Activated naive CD4-positive, alpha-beta T cell treated with anti-CD3 and anti-CD28 coated beads, Interleukin-2, amount 10 ng/mL, durations not matched to agents 7 days and 5 days (primary cell): ENCODE measurements around the gene GNA15.
"Not testable (repeated sequence)": the region's sequence is repeated elsewhere in the genome, so short reads cannot be mapped to it uniquely, and the experiment has no call there.

ENCODE experiments used
- CTCF ChIA-PET: fragments of 350-600 bp; sonication (Branson Sonifier 250); formaldehyde crosslinking; loops from one replicate; lab custom pipeline; 2021; ENCODE audit warnings: antibody characterized with exemption; lab: Charles Lee
- DNase-seq: peaks from one replicate; pipeline ENCODE4 v3.0.0-alpha.2; 2020
- H3K27ac Mint-ChIP-seq: one replicate; pipeline ENCODE4 v1.8.0; 2021; ENCODE audit warnings: mild to moderate bottlenecking, moderate library complexity, mixed read lengths
- H3K27me3 Mint-ChIP-seq: one replicate; pipeline ENCODE4 v1.8.0; 2021; ENCODE audit warnings: mild to moderate bottlenecking, mixed read lengths
- H3K36me3 Mint-ChIP-seq: one replicate; pipeline ENCODE4 v1.8.0; 2021; ENCODE audit warnings: mixed read lengths
- H3K4me1 Mint-ChIP-seq: one replicate; pipeline ENCODE4 v1.8.0; 2021; ENCODE audit warnings: mixed read lengths
- H3K4me3 Mint-ChIP-seq: one replicate; pipeline ENCODE4 v1.8.0; 2021; ENCODE audit warnings: mild to moderate bottlenecking, moderate library complexity, mixed read lengths
- H3K9me3 Mint-ChIP-seq: one replicate; pipeline ENCODE4 v1.8.0; 2021; ENCODE audit warnings: mixed read lengths

GNA15 gene

DNA sequence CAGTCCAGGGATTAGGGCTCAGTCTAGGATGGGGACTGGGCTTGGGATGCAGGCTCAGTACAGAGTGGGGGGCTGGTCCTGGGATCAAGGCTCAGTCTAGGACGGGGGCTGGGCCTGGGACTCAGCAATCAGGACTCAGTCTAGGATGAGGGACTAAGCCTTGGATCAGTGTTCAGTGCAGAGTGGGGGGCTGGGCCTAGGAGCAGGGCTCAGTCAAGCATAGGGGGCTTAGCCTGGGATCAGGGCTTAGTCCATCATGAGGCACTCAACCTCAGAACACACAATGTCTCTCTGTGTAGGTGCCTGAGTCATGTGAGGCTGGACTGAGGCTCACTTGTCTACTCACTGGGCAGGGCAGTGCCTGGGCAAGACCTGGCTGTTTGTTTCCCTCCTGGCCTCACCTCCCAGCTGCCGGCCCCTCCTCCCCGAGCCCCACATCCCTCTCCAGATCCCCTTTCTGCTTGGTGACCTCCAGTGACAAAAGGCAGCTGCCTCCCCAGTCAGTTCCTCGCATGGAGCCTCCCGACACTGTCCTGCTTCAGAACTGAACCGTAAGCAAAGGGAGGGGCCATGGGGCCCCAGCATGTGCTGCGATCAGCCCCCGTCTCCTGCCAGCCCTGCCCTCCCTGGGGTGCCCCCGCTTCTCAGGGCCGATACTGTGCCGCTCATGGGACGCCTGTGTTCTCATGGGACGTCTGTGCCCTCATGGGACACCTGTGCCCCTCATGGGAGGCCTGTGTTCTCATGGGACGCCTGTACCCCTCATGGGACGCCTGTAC is 36.2 kb downstream of the GNA15 start:
- Mint-ChIP-seq H3K27ac (peak overlapping the region; percentile 70), H3K4me3 (no peak overlapping the region)

GRCh38 chr19:3172673-3173000 is 36.8 kb downstream of the GNA15 start:
- DNase-seq, H3K9me3 Mint-ChIP-seq, H3K27me3 Mint-ChIP-seq, H3K4me3 Mint-ChIP-seq, CTCF ChIA-PET: not testable (repeated sequence)
- peak overlapping the region; percentile 70 for H3K27ac Mint-ChIP-seq
- peaks cover 34% of the 10 kb centered on the region for H3K4me1 Mint-ChIP-seq
- H3K36me3 Mint-ChIP-seq, result peaks cover 10% of the 10 kb centered on the region

More for the DNA sequence above, 36.2 kb downstream of the GNA15 start:
- no peak for DNase-seq
- Mint-ChIP-seq H3K9me3 (no peaks in the 10 kb centered on the region), H3K4me1 (peaks cover 31% of the 10 kb centered on the region), H3K27me3 (peaks cover 8% of the 10 kb centered on the region), H3K36me3 (peaks cover 9% of the 10 kb centered on the region)
- CTCF ChIA-PET, result no interaction called here

DNA sequence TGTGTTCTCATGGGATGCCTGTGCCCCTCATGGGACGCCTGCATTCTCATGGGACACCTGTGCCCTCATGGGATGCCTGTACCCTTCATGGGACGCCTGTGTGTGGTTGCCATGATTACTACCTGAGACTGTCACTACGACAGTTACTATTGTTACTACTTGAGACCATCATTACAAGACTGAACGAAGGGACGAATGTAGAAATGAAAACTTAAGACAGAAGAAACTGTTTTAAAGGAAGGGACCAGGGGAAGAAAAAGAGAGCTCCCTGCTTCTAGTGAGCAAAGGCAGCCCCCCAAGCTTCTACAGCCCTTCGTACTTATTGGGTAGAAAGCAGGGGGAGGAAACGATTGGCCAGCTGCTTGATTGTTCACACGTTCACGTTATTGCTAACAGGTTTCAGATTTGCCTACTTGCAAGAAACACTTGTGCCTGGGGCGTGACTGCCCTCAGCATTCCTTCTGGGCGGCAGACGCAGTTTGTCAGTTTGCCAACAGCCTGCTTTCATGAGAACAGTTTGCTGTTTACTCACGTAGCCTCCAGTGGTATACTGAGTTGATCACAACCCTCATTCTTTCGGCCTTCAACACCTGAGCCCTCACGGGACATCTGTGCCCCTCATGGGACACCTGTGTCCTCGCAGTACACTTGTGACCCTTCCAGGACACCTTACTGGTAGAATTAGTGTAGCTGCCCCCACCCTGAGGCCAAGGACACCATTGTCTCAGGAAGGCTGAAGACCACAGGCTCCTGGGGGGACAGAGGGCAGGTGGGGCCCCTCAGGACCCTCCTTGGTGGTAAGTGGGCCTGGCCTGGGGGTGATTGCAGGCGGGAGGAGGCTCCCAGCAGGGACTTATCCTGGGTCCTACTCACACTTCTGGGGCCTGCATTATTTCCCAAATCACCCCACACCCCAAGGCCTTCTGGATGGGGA is 40.2 kb downstream of the GNA15 start:
- H3K36me3 Mint-ChIP-seq, result peaks cover 27% of the 10 kb centered on the region
- H3K4me3 Mint-ChIP-seq, result peak overlapping the region; percentile 13
- H3K27ac Mint-ChIP-seq, result peak overlapping the region; percentile 94
- H3K27me3 Mint-ChIP-seq, result peaks cover 3% of the 10 kb centered on the region
- no peak for DNase-seq
- CTCF ChIA-PET, result interaction anchor here (0.9 kb wide), 1 partner anchor 225 kb away, joined by 3 read pairs; no protein-coding TSS in a partner anchor
- no peaks in the 10 kb centered on the region for H3K9me3 Mint-ChIP-seq
- peaks cover 33% of the 10 kb centered on the region for H3K4me1 Mint-ChIP-seq

DNA sequence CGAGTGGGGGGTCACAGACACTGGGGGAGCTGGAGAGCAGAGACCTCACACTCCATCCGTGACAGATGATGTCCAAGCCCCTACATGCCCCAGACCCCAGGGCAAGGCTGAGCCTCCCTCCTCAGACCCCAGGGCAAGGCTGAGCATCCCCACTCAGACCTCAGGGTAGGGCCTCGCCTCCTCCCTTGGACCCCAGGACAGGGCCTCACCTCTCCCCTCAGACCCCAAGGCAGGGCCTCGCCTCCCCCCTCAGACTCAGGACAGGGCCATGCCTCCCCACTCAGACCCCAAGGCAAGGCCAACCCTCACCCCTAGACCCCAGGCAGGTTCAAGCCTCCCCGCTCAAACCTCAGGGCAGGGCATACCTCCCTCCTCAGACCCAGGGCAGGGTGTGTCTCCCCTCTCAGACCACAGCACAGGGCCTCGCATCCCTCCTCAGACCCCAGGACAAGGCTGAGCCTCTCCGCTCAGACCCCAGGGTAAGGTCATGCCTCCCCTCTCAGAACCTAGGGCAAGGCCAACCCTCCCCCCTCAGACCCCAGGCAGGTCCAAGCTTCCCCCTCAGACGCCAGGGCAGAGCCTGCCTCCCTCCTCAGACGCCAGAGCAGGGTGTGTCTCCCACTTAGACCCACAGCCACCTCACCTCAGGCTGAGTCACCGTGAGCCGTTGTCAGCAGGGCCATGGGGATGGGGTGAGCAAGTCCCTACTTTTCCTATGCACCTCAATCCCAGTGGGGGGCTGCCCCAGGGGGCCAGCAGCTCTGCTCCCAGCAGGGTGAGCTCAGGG is 41.1 kb downstream of the GNA15 start:
- CTCF ChIA-PET, result no interaction called here
- peak; percentile 80 for DNase-seq
- Mint-ChIP-seq H3K27me3 (peaks cover 3% of the 10 kb centered on the region), H3K4me1 (peaks cover 25% of the 10 kb centered on the region), H3K4me3 (peak overlapping the region; percentile 72), H3K9me3 (no peaks in the 10 kb centered on the region), H3K27ac (peak overlapping the region; percentile 94), H3K36me3 (peaks cover 32% of the 10 kb centered on the region)

- H3K9me3 Mint-ChIP-seq, result no peaks in the 10 kb centered on the region
- peak within 1 kb of the TSS; percentile 97 for H3K27ac Mint-ChIP-seq
- peaks cover 38% of the 10 kb centered on the region for H3K36me3 Mint-ChIP-seq
- peak within 1 kb of the TSS; percentile 100 for H3K4me3 Mint-ChIP-seq
- CTCF ChIA-PET, result interaction anchor here (1.7 kb wide), 1 partner anchor 74 kb away, joined by 4 read pairs; no protein-coding TSS in a partner anchor
- H3K27me3 Mint-ChIP-seq, result peaks cover 3% of the 10 kb centered on the region
- DNase-seq, result peak; percentile 86
- peaks cover 29% of the 10 kb centered on the region for H3K4me1 Mint-ChIP-seq
Observed at GRCh38 chr19:3178377-3178972, 42.6 kb downstream of the GNA15 start, which contains the start of gene S1PR4. TSS of gene S1PR4 (plus strand) at chr19:3178769. CDS start at chr19:3178793, 24 bp downstream.

- Mint-ChIP-seq H3K4me3 (peak overlapping the region; percentile 100), H3K4me1 (peaks cover 35% of the 10 kb centered on the region), H3K36me3 (peaks cover 44% of the 10 kb centered on the region), H3K27me3 (peaks cover 3% of the 10 kb centered on the region), H3K9me3 (no peaks in the 10 kb centered on the region), H3K27ac (peak overlapping the region; percentile 97)
- CTCF ChIA-PET, result interaction anchor here (1.7 kb wide), 1 partner anchor 75 kb away, joined by 4 read pairs; no protein-coding TSS in a partner anchor
- peak; percentile 55 for DNase-seq
Observed at GRCh38 chr19:3178973-3179738, 43.3 kb downstream of the GNA15 start.

DNA sequence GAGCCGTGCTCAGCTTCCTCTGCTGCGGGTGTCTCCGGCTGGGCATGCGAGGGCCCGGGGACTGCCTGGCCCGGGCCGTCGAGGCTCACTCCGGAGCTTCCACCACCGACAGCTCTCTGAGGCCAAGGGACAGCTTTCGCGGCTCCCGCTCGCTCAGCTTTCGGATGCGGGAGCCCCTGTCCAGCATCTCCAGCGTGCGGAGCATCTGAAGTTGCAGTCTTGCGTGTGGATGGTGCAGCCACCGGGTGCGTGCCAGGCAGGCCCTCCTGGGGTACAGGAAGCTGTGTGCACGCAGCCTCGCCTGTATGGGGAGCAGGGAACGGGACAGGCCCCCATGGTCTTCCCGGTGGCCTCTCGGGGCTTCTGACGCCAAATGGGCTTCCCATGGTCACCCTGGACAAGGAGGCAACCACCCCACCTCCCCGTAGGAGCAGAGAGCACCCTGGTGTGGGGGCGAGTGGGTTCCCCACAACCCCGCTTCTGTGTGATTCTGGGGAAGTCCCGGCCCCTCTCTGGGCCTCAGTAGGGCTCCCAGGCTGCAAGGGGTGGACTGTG is 44.0 kb downstream of the GNA15 start:
- Mint-ChIP-seq H3K4me3 (peak overlapping the region; percentile 100), H3K27ac (peak overlapping the region; percentile 97), H3K27me3 (peaks cover 3% of the 10 kb centered on the region), H3K36me3 (peaks cover 50% of the 10 kb centered on the region), H3K4me1 (peaks cover 42% of the 10 kb centered on the region), H3K9me3 (no peaks in the 10 kb centered on the region)
- CTCF ChIA-PET, result interaction anchor here (1.7 kb wide), 1 partner anchor 75 kb away, joined by 4 read pairs; no protein-coding TSS in a partner anchor
- peak; percentile 51 for DNase-seq

DNA sequence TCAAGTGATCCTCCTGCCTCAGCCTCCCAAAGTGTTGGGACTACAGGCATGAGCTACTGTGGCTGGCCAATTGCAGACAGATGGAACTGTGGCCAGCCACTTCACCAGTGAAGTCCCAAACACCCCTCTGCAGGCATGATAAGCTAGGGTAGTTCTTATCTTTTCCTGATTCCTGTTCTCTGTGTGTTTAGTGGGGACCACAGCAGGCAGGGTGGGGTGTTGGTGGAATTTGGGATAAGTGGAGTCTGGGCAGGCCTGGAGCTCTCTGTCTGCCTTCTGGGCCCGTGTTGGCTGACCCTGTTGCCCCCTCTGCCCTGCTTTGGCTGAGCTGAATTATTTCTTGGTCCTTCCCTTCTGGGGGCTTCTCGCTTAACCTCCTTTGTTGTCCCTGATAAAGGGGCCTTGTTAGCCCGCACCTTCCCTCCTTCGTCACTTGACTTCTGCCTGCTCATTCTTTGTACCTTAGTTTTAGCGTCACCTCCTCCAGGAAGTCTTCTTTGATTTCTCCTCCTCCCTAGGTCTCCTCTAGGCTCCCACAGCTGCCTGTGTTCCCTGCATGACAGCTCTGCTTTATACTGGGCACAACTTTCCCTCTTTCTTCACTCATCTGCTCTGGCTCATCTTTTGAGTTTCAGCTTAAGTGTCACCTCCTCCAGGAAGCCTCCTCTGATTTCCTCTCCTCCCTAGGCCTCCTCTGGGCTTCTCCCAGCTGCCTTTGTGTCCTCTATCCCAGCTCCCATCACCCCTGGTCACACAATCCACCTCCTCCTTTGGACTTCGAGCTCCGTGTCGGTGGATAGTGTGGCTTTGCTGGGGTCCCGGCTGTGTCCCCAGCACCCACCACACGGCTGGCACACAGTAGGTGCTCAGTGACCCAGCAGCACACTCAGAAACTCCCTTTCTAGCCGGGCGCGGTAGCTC is 48.1 kb downstream of the GNA15 start:
- Mint-ChIP-seq H3K27ac (peak overlapping the region; percentile 95), H3K9me3 (no peaks in the 10 kb centered on the region), H3K36me3 (peaks cover 51% of the 10 kb centered on the region), H3K4me3 (peak overlapping the region; percentile 90), H3K27me3 (peaks cover 4% of the 10 kb centered on the region), H3K4me1 (peaks cover 53% of the 10 kb centered on the region)
- CTCF ChIA-PET, result interaction anchor here (1.3 to 1.5 kb wide), 2 partner anchors 75 to 234 kb away, joined by 3 to 4 read pairs; no protein-coding TSS in a partner anchor
- DNase-seq, result peak; percentile 38

DNA sequence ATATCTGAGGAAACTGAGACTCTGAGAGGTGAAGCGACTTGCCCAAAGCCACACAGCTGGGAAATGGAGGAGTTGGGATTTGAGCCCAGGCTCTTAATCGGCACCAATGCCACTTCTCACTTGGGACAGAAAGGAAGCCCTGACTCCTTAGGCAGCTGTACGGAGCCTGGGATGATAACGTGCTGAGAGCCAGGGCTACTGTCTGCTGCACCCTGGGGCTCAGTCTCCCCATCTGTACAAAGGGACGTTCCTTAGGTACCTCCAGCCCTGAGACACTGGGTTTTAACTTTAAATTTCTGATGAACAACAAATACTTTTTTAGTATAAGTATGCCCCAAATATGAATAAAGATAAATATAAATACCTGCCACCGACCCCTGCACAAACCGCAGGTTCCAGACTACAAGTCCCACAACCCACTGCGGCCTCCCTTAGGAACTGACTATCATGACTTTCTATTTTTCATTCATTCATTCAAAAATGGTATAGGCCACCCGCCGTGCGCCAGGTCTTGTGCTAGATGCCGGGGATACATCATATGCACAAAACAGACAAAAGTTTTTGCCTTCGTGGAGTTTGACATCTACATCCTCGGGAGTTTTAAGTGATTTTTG is 49.1 kb downstream of the GNA15 start:
- Mint-ChIP-seq H3K36me3 (peaks cover 41% of the 10 kb centered on the region), H3K9me3 (no peaks in the 10 kb centered on the region), H3K27me3 (peaks cover 4% of the 10 kb centered on the region), H3K4me3 (peak overlapping the region; percentile 90), H3K27ac (peak overlapping the region; percentile 95), H3K4me1 (peaks cover 57% of the 10 kb centered on the region)
- CTCF ChIA-PET, result interaction anchor here (1.3 to 1.5 kb wide), 2 partner anchors 76 to 235 kb away, joined by 3 to 4 read pairs; no protein-coding TSS in a partner anchor
- DNase-seq, result peak; percentile 83

DNA sequence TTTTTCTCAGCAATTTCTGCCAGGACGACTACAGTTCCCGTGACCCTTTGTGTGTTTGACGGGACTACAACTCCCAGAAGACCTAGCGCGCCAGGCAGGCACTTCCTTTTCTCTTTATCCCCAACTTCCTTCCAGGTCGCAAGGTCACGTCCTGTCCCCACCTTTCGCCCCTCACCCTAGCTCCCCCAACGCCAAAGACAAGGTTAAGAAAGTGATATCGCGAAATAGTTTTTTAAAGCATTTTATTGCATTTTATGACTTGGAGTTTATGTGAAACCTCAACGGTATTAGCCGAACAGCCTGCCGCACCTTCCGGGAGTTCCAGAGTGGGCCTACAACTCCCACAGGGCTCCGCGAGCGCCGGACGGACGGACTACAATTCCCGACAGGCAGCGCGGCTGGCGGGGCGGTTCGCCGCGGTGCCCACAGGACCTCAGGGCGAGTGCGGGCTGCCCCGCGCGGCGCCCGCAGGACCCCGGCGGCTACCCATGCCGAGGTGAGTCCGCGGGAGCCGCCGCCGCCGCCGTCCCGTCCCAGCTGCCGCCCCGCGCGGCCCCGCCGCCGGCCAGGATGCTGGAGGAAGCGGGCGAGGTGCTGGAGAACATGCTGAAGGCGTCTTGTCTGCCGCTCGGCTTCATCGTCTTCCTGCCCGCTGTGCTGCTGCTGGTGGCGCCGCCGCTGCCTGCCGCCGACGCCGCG is 49.8 kb downstream of the GNA15 start, which contains the start of gene NCLN:
TSS of gene NCLN (plus strand) at position 470 of the 699 bp plus-strand sequence. CDS start at position 571, 101 bp downstream.
- peak within 1 kb of the TSS; percentile 90 for H3K4me3 Mint-ChIP-seq
- H3K36me3 Mint-ChIP-seq, result peaks cover 35% of the 10 kb centered on the region
- peaks cover 57% of the 10 kb centered on the region for H3K4me1 Mint-ChIP-seq
- CTCF ChIA-PET, result no interaction called here
- H3K27ac Mint-ChIP-seq, result peak within 1 kb of the TSS; percentile 95
- DNase-seq, result peak; percentile 93
- peaks cover 4% of the 10 kb centered on the region for H3K27me3 Mint-ChIP-seq
- H3K9me3 Mint-ChIP-seq, result no peaks in the 10 kb centered on the region
